ENCODE data around the gene TNFRSF19.
A peak's percentile ranks its signal among the peaks of the same experiment; 100 is the strongest.

Gene TNFRSF19

GRCh38 chr13:23666582-23666981 is 96.4 kb downstream of the TNFRSF19 start:
- no peak overlapping the region for H3K4me3 ChIP-seq (ENCODE audit: low read depth, low read length)
- TF ChIP-seq, protein P1, sequence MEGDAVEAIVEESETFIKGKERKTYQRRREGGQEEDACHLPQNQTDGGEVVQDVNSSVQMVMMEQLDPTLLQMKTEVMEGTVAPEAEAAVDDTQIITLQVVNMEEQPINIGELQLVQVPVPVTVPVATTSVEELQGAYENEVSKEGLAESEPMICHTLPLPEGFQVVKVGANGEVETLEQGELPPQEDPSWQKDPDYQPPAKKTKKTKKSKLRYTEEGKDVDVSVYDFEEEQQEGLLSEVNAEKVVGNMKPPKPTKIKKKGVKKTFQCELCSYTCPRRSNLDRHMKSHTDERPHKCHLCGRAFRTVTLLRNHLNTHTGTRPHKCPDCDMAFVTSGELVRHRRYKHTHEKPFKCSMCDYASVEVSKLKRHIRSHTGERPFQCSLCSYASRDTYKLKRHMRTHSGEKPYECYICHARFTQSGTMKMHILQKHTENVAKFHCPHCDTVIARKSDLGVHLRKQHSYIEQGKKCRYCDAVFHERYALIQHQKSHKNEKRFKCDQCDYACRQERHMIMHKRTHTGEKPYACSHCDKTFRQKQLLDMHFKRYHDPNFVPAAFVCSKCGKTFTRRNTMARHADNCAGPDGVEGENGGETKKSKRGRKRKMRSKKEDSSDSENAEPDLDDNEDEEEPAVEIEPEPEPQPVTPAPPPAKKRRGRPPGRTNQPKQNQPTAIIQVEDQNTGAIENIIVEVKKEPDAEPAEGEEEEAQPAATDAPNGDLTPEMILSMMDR (IDR thresholded peaks at IDR 0.05; ENCODE audit: borderline replicate concordance, insufficient read depth, low read depth, low read length), result no peak

GRCh38 chr13:23667750-23668149 is 97.5 kb downstream of the TNFRSF19 start:
- TF ChIP-seq, protein P1 (IDR thresholded peaks at IDR 0.05; ENCODE audit: borderline replicate concordance, insufficient read depth, low read depth, low read length), result peak; percentile 15; the same call in 1 of the 2 replicates
- no peak overlapping the region for H3K4me3 ChIP-seq (ENCODE audit: low read depth, low read length)

DNA sequence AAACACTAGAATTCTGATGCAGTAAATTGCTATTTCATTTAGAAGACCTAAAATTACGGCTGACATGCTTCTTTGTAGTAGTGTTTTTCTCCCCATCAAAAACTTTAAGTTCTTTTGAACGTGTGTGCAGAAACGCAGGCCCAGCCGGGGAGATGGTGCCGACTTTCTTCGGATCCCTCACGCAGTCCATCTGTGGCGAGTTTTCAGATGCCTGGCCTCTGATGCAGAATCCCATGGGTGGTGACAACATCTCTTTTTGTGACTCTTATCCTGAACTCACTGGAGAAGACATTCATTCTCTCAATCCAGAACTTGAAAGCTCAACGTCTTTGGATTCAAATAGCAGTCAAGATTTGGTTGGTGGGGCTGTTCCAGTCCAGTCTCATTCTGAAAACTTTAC is 98.3 kb downstream of the TNFRSF19 start:
- TF ChIP-seq, protein P1 (IDR thresholded peaks at IDR 0.05; ENCODE audit: borderline replicate concordance, insufficient read depth, low read depth, low read length), result no peak
- no peak overlapping the region for H3K4me3 ChIP-seq (ENCODE audit: low read depth, low read length)

DNA sequence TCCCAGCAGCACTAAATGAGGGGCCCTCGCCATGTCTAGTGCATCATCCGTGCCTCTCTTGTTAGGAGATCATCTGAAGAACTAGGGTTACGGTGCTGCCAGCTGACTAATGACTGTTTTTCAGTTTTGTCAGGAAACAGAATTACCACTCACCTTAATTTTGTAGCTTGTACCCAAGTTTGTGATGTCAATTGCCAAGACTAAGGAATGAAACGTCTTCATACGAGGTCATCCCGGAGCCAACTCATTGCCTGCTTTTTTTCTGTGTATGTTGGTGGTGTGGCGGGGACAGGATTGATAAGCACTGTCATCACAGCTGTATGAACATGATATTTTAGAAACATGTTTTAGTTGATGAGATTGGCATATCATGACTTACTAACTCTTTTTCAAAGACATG is 100.6 kb downstream of the TNFRSF19 start:
- TF ChIP-seq, protein P1 (IDR thresholded peaks at IDR 0.05; ENCODE audit: borderline replicate concordance, insufficient read depth, low read depth, low read length), result no peak
- no peak overlapping the region for H3K4me3 ChIP-seq (ENCODE audit: low read depth, low read length)

DNA sequence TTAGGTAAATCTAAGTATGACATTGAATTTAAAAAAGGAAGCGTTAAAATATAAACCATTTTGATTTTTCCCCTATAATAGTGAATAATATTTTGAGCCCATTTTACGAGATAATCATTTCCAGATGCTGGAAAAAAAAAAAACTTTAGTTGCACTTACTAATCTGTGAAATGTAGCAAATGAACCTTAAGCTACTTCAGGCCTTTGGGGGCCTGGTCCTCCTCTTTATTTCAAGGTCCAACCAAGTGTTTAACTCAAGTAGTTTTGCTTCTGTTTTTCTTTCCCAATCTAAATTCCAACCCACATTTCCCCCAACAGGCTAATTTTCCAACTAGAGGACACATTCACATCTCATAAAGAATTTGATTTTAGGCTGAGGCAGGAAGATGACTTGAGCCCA is 101.2 kb downstream of the TNFRSF19 start:
- TF ChIP-seq, protein P1 (IDR thresholded peaks at IDR 0.05; ENCODE audit: borderline replicate concordance, insufficient read depth, low read depth, low read length), result no peak
- no peak overlapping the region for H3K4me3 ChIP-seq (ENCODE audit: low read depth, low read length)

- H3K4me3 ChIP-seq (ENCODE audit: low read depth, low read length), result no peak overlapping the region
- TF ChIP-seq, protein P1 (IDR thresholded peaks at IDR 0.05; ENCODE audit: borderline replicate concordance, insufficient read depth, low read depth, low read length), result no peak
Measured at GRCh38 chr13:23671897-23672296, 101.7 kb downstream of the TNFRSF19 start.

- TF ChIP-seq, protein P1 (IDR thresholded peaks at IDR 0.05; ENCODE audit: borderline replicate concordance, insufficient read depth, low read depth, low read length), result no peak
- no peak overlapping the region for H3K4me3 ChIP-seq (ENCODE audit: low read depth, low read length)
Measured at GRCh38 chr13:23672616-23673015, 102.4 kb downstream of the TNFRSF19 start.

Data from GM12875 (cell line).